Thyroid gland (tissue), 4 donors: ENCODE measurements around the gene SLC25A4. TPM values are rescaled to one million over a fixed set of nuclear protein-coding genes. Genes with fewer than 3 reads are reported as not detected.

Source experiments
- DNase-seq, 2 donors: peaks; one replicate each; pipeline ENCODE4 v3.0.0-alpha.2; 2019
- H3K27ac ChIP-seq, 3 donors: fragments of 200-600 bp; sonication (generic); 1 replicate in 2 of 3; 2 replicates in 1 of 3; pipeline ENCODE4 v1.5.1; 2016 to 2019; ENCODE audit warnings: mild to moderate bottlenecking in 1 of 3, moderate library complexity in 1 of 3
- H3K27me3 ChIP-seq: fragments of 200-600 bp; sonication (generic); one replicate; pipeline ENCODE4 v1.5.1; 2019
- H3K36me3 ChIP-seq, 2 donors: fragments of 200-600 bp; sonication (generic); one replicate each; pipeline ENCODE4 v1.5.1; 2016 to 2019
- H3K4me1 ChIP-seq, 2 donors: fragments of 200-600 bp; sonication (generic); one replicate each; pipeline ENCODE4 v1.5.1; 2017 to 2019
- H3K4me3 ChIP-seq, 3 donors: fragments of 200-600 bp; sonication (generic); replicated peaks in 1 of 3; 1 replicate in 2 of 3; 2 replicates in 1 of 3; pipeline ENCODE4 v1.5.1; 2016; ENCODE audit warnings: mild to moderate bottlenecking in 1 of 3
- H3K9me3 ChIP-seq: fragments of 200-600 bp; sonication (generic); one replicate; pipeline ENCODE4 v1.5.1; 2017
- CTCF ChIP-seq, 6 experiments: fragments of 200-600 bp in 3 of 6; fragments of 450-650 bp in 3 of 6; sonication (generic) in 3 of 6; IDR thresholded peaks; one replicate each; pipeline ENCODE4 v1.5.1; 2016 to 2019; ENCODE audit warnings: antibody characterized with exemption in 6 of 6, mild to moderate bottlenecking in 2 of 6, inconsistent platforms in 1 of 6, moderate library complexity in 1 of 6
- POLR2A ChIP-seq, 2 donors: fragments of 450-650 bp; IDR thresholded peaks; one replicate each; pipeline ENCODE4 v1.6.1; 2017; ENCODE audit warnings: antibody characterized with exemption in 2 of 2, mild to moderate bottlenecking in 2 of 2, moderate library complexity in 1 of 2
- WGBS, 2 donors: methylation state at CpG; one replicate each; pipeline ENCODE4 v1.1.5; 2017; 5-methylcytosine and 5-hydroxymethylcytosine counted together
- intact Hi-C: fragments of 100-400 bp; cut with DNase I; formaldehyde crosslinking; loops from one replicate; pipeline ENCODE4 v1.15.1; 2023
- total RNA-seq, 4 donors: library from RNA; depleted of rRNA; stranded (reverse); fragments of >200 nt; gene quantifications; one replicate each; pipeline ENCODE4 v1.2.3, GENCODE V29; 2016

SLC25A4 gene
- total RNA-seq, 4 donors from 2014 or later, result 26.7 to 56.7 (median 41.8) TPM

GRCh38 chr4:185167234-185167633 lies 24.2 kb downstream of the SLC25A4 start:
- H3K9me3 ChIP-seq, result no peaks in the 10 kb centered on the region
- no peak overlapping the region for H3K27ac ChIP-seq
- H3K27me3 ChIP-seq, result no peaks in the 10 kb centered on the region
- H3K36me3 ChIP-seq, result peaks cover 0 to 5% of the 10 kb centered on the region in 2 donors
- no peaks in the 10 kb centered on the region for H3K4me1 ChIP-seq
- intact Hi-C loops, result no loop called here
- H3K4me3 ChIP-seq, result no peak overlapping the region
- 87 to 89% methylated on average over 9 of the region's 9 CpGs for WGBS, 2 donors
- no peak for TF ChIP-seq POLR2A (IDR thresholded peaks at IDR 0.05)
- TF ChIP-seq CTCF (IDR thresholded peaks at IDR 0.05), result no peak
- no peak for DNase-seq

GRCh38 chr4:185171373-185172071 lies 28.5 kb downstream of the SLC25A4 start:
- no peaks in the 10 kb centered on the region for H3K9me3 ChIP-seq
- H3K4me3 ChIP-seq, result no peak overlapping the region
- WGBS, 2 donors, result 90 to 91% methylated on average over 2 of the region's 2 CpGs
- no peaks in the 10 kb centered on the region for H3K4me1 ChIP-seq
- no peaks in the 10 kb centered on the region for H3K36me3 ChIP-seq
- no peak overlapping the region for H3K27ac ChIP-seq
- DNase-seq, result peak in 1 of 2 donors; percentile 11
- H3K27me3 ChIP-seq, result no peaks in the 10 kb centered on the region
- TF ChIP-seq POLR2A (IDR thresholded peaks at IDR 0.05) (no peak), CTCF (IDR thresholded peaks at IDR 0.05) (no peak)
- intact Hi-C loops, result no loop called here

- no peak for TF ChIP-seq CTCF (IDR thresholded peaks at IDR 0.05)
- TF ChIP-seq POLR2A (IDR thresholded peaks at IDR 0.05), result no peak
- Histone ChIP-seq H3K36me3 (no peaks in the 10 kb centered on the region), H3K27ac (no peak overlapping the region), H3K4me1 (peaks cover 9 to 10% of the 10 kb centered on the region in 2 donors), H3K9me3 (no peaks in the 10 kb centered on the region), H3K27me3 (no peaks in the 10 kb centered on the region), H3K4me3 (no peak overlapping the region)
- no peak for DNase-seq
- intact Hi-C loops, result no loop called here
- WGBS, 2 donors, result 97 to 98% methylated on average over 3 of the region's 3 CpGs
Measured at GRCh38 chr4:185179488-185179887, 36.4 kb downstream of the SLC25A4 start.

- Histone ChIP-seq H3K27ac (peak overlapping the region; percentile 26 to 64 (median 59)), H3K36me3 (no peaks in the 10 kb centered on the region), H3K4me1 (peaks cover 9 to 10% of the 10 kb centered on the region in 2 donors), H3K27me3 (no peaks in the 10 kb centered on the region), H3K4me3 (no peak overlapping the region), H3K9me3 (no peaks in the 10 kb centered on the region)
- intact Hi-C loops, result no loop called here
- no peak for DNase-seq
- 62 to 63% methylated on average over 2 of the region's 2 CpGs for WGBS, 2 donors
- no peak for TF ChIP-seq CTCF (IDR thresholded peaks at IDR 0.05)
- TF ChIP-seq POLR2A (IDR thresholded peaks at IDR 0.05), result no peak
Measured at GRCh38 chr4:185182239-185182638, 39.2 kb downstream of the SLC25A4 start.

GRCh38 chr4:185183622-185184281 lies 40.7 kb downstream of the SLC25A4 start:
- no peaks in the 10 kb centered on the region for H3K9me3 ChIP-seq
- H3K36me3 ChIP-seq, result no peaks in the 10 kb centered on the region
- H3K27ac ChIP-seq, result no peak overlapping the region
- peaks cover 9 to 10% of the 10 kb centered on the region in 2 donors for H3K4me1 ChIP-seq
- TF ChIP-seq CTCF (IDR thresholded peaks at IDR 0.05), result peak; percentile 61 to 84 (median 70)
- no peak for TF ChIP-seq POLR2A (IDR thresholded peaks at IDR 0.05)
- peak; percentile 84 to 85 for DNase-seq
- intact Hi-C loops, result no loop called here
- H3K27me3 ChIP-seq, result no peaks in the 10 kb centered on the region
- no peak overlapping the region for H3K4me3 ChIP-seq
- 47 to 49% methylated on average over 6 of the region's 6 CpGs for WGBS, 2 donors
